Hematopoietic multipotent progenitor cell treated with erythropoietin and hydrocortisone succinate and interleukin-3 and kit ligand, for 6 days (in vitro differentiated cells): ENCODE results near the gene SOD2.
A peak's percentile ranks its signal among the peaks of the same experiment; 100 is the strongest.
"Not testable (repeated sequence)": the region's sequence is repeated elsewhere in the genome, so short reads cannot be mapped to it uniquely, and the experiment has no call there.

Experiments
- DNase-seq: peaks from one replicate; pipeline ENCODE4 v3.0.0-alpha.2; 2015

Gene SOD2

DNA sequence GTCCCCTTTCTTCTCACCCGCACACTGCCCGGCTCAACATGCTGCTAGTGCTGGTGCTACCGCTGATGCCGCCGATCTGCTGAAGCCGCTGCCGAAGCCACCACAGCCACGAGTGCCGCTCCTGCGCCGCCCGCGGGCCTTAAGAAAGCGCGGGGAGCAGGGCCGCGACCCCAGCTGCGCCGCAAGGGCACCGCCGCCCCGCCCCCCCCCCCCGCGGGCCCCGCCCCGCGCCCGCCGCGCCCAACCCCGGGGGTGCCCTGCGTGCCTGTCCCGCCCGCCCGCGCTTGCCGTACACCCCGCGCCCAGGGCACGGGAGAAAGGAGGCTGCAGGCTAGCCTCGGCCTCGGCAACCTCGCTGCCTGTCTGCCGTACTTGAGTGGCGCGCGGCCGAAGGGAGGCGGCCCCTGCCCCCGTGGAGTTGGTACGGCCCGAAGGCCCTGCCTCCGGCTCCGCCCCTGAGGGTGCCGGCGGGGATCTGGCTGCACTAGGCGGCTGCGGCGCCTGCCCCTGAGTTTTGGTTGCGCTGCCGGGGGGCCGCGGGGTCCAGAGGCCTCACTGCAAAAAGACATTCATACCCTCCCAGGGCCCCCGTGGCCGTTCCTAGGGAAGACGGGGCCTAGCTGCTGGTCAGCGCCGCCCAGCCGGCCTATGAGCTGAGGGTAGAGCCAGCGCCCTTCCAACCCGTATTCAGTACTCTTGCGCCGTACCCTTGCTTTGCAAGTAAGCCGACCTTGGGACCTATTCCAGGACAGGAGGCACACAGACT is at the start of gene SOD2:
SOD2 (minus strand) TSS at position 114 of the 766 bp plus-strand sequence; CDS start at position 40, 74 bp downstream.
- peak; percentile 91 for DNase-seq

DNA sequence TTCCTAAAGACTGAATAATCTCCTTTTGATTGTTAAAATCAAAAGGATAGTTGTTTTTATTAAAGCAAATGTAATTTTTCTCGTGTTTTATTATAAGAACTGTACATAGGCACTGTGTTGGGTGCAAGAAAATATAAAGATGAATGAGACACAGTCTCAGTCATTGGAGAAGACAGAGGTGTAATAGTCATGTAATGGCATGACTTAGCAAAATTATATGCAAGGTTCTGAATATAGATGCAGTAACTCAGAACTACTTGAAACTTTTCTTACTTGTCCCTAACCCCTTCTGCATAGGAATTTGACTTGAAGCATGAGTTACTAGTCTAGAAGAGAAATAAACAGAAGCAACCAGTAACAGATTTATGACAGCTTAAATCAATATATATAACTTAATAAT is 49.1 kb upstream of the SOD2 start:
- DNase-seq, result no peak

DNA sequence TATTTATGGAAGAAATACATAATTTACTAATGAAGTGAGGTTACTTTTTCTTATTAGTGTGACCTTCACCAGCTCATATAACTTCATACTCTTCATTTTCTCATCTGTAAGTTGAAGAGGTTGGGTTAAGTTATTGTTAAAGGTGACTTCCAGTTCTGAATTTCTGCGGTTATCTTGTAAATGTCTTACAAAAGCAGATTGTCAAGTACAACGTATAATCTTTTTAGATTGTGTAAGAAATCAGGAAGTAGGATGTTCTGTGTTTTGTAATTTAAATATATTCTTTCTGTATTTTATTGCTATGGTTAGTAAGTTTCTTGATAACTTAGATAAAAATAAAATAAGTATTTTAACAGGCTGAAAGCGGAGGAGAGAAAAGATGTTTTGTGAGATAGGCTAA is 46.3 kb upstream of the SOD2 start:
- DNase-seq, result peak; percentile 27

GRCh38 chr6:159736908-159737307 is 43.9 kb upstream of the SOD2 start:
- DNase-seq, result no peak

- not testable (repeated sequence) for DNase-seq
Observed at GRCh38 chr6:159733395-159733794, 40.4 kb upstream of the SOD2 start.

DNA sequence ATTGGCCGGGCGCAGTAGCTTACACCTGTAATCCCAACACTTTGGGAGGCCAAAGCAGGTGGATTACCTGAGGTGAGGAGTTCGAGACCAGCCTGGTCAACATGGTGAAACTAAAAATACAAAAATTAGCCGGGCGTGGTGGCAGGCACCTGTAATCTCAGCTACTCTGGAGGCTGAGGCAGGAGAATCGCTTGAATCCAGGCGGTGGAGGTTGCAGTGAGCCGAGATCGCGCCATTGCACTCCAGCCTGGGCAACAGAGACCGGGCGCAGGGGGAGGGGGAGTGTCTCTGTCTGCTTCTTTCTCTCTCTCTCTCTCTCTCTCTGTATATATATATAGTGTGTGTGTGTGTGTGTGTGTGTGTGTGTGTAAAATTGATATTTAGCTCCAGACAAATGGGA is 39.5 kb upstream of the SOD2 start:
- not testable (repeated sequence) for DNase-seq

DNA sequence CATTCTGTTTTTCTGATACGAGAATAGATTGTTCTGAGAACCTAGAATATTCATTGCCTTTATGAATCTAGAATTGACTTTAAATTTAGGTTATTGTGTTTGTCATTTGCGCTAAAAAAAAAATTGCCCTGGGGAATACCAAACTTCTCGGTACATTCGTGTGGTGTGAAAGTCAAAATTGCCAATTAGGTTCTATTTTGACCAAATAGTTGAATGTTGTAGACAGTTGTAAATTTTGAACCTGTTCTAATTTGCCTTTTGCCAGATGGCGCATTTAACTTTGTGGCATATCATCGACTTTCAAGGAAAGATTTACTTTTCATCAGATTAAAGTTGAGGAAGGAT is 37.3 kb upstream of the SOD2 start:
- no peak for DNase-seq

- peak; percentile 24 for DNase-seq
Observed at GRCh38 chr6:159729598-159730331, 36.7 kb upstream of the SOD2 start.

- DNase-seq, result peak; percentile 76
Observed at GRCh38 chr6:159728531-159728964, 35.5 kb upstream of the SOD2 start.

GRCh38 chr6:159727717-159728445 is 34.8 kb upstream of the SOD2 start:
- DNase-seq, result peak; percentile 48

DNA sequence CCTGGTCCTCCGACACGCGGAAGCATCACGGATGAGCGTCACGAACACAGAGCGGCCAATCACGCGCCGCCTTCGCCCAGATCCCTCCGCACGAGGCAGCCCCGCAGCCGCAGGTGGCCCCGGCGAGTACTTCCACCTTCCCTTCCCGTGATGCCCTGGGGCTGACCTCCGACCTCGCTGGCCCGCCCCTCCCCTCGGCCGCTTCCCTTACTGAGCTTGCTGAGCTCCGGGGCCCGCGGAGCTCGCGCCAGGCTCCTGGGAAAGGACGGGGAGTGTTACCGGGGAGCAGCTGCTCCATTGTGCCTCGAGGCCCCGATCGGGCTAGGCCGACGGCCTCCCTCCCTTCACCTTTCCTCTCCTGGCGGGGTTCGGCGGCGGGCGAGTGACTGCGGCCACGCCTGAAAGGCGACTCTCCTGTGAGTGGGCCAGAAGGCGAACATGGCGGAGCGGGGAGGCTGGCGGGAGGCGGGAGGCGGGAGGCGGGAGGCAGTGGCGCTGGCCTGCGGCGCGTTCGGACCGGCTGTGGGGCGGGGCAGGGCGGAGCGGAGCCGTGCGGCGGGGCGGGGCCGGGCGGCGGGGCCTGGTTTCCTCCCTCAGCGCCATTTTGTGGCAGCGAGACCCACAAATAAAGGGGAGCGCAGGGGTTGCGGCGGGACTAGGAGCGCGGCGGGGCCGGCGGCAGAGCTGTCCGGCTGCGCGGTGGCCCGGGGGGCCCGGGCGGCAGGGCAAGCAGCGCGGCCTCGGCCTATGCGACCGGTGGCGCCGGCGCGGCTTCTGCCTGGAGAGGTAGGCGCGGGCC is 34.1 kb upstream of the SOD2 start, which contains the start of gene WTAP:
WTAP (plus strand) TSS at position 589 of the 799 bp plus-strand sequence. CDS start 8,760 bp downstream, outside the sequence.
- DNase-seq, result peak; percentile 97

- no peak for DNase-seq
Observed at GRCh38 chr6:159726255-159726917, 33.3 kb upstream of the SOD2 start.

DNA sequence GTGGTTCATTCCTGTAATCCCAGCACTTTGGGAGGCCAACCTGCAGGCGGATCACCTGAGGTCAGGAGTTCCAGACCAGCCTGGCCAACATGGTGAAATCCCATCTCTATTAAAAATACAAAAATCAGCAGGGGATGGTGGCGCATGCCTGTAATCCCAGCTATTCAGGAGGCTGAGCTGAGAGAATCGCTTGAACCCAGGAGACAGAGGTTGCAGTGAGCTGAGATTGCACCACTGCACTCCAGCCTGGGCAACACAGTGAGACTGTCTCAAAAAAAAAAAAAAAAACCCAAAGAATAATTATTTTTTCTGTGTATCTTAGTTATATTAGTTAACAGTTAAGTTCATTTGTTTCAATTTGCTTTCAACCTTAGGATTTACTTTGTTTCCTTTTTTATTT is 32.2 kb upstream of the SOD2 start:
- DNase-seq, result not testable (repeated sequence)

GRCh38 chr6:159724778-159725177 is 31.7 kb upstream of the SOD2 start:
- DNase-seq, result no peak

- no peak for DNase-seq
Observed at GRCh38 chr6:159723259-159723658, 30.2 kb upstream of the SOD2 start.

DNA sequence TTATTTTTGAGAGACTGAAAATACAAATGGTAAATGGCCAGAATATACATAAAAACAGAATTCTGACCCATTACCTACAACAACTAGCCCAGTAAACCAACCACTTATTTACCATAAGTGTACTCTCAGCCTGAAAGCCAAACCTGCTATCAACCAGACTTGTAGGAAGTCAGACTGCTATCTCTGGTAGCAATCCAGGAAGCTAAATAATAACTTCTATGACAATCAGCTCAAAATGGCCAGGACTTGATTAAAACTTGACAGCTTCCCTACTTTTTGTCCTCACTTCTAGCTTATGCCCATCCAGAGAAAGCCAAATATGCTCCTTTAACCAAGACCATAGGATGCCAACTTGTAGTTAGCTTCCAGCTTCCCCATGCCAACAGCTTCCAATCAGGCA is 29.6 kb upstream of the SOD2 start:
- DNase-seq, result no peak

DNA sequence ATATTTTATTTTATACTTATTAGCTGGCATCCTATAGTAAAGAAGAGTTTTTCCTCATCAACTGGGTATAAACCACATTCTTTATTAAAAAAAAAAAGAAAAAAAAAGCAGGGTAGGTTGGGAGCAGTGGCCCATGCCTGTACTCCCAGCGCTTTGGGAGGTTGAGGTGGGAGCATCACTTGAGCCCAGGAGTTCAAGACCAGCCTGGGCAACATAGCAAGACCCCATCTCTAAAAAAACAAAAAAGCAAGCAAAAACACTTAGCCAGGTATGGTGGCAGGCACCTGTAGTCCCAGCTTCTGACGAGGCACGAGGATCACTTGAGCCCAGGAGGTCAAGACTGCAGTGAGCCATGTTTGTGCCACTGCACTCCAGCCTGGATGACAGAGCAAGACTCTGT is 28.9 kb upstream of the SOD2 start:
- DNase-seq, result not testable (repeated sequence)

DNA sequence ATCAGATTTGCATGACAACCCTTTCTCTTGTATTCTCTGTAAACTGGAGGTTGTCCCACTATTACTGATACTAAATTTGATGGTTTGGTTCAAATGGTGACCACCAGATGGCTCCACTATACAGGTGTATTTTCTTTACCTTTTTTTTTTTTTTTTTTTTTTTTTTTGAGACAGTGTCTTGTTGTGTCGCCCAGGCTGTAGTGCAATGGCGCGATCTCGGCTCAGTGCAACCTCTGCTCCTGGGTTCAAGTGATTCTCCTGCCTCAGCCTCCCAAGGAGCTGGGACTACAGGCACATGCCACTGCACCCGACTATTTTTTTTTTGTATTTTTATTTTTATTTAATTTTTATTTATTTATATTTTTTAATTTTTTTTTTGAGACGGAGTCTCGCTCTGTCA is 27.7 kb upstream of the SOD2 start:
- DNase-seq, result peak; percentile 69

- DNase-seq, result no peak
Observed at GRCh38 chr6:159719287-159719686, 26.2 kb upstream of the SOD2 start.

DNA sequence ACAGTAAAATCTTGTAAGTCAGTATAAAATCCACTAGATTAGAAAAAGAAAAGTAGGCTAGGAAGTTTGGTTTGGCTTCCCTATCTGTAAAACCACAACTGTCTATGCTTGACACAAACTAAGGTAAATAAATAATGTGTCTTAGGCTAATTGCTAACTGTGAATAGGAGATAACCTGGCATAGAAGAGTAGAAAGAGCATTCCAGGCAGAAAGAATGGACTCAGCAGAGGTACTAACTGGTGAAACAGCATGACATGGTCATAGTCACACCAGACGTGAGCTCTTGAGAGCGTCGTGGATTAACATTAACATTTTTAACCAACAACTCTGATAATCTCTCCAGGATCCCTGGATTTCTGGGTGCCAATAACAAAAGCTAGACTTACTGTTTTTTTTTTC is 25.6 kb upstream of the SOD2 start:
- DNase-seq, result peak; percentile 38

- DNase-seq, result peak; percentile 37
Observed at GRCh38 chr6:159716247-159717096, 23.4 kb upstream of the SOD2 start.
